ENCODE data around the gene LDLRAD4.
"Not testable (repeated sequence)": the region's sequence is repeated elsewhere in the genome, so short reads cannot be mapped to it uniquely, and the experiment has no call there.

LDLRAD4 gene

DNA sequence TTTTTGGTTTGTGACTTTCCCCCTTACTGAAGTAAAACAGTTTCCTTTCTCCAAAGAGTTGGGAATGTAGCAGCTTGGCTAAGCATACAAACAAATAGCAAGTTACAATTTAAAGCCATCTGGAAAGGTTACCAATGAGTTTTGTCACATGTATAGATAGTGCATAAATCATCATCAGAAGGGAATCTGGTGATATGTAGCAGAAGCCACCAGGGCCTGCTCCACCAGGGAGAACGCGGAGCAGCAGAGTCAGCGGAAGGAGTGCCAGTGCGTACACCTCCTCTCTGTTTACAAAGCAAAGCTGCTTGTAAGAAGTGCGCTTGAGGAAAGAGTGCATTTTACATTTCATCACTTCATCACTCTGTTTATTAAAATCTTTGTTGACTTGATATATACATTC lies 267.7 kb downstream of the LDLRAD4 start:
- no peak for DNase-seq (ENCODE audit: low read depth in 2 of 2)
- TF ChIP-seq, protein P1, sequence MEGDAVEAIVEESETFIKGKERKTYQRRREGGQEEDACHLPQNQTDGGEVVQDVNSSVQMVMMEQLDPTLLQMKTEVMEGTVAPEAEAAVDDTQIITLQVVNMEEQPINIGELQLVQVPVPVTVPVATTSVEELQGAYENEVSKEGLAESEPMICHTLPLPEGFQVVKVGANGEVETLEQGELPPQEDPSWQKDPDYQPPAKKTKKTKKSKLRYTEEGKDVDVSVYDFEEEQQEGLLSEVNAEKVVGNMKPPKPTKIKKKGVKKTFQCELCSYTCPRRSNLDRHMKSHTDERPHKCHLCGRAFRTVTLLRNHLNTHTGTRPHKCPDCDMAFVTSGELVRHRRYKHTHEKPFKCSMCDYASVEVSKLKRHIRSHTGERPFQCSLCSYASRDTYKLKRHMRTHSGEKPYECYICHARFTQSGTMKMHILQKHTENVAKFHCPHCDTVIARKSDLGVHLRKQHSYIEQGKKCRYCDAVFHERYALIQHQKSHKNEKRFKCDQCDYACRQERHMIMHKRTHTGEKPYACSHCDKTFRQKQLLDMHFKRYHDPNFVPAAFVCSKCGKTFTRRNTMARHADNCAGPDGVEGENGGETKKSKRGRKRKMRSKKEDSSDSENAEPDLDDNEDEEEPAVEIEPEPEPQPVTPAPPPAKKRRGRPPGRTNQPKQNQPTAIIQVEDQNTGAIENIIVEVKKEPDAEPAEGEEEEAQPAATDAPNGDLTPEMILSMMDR (IDR thresholded peaks at IDR 0.05; ENCODE audit: low read depth, low read length) = no peak
- H3K4me3 ChIP-seq (replicated peaks in 1 of 2; ENCODE audit: low read depth in 2 of 2, low read length in 2 of 2) = no peak overlapping the region

DNA sequence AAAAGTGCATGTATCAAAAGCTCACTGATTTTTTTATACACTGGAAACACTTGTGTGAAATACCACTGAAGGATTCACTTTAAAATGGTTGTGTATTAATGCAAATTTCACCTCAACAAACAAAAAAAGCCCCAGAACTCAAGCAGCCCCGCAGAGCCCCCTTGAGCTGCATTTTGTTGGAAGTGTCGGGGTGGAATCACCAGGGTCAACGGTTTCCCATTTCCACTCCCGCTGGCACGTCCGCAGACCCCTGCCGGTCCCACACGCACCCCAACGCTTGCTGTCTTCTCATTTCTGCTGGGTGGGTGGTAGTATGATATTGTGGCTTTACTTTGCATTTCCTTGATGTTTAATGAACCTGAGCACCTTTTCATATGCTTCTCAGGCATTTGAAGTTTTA lies 268.1 kb downstream of the LDLRAD4 start:
- DNase-seq (ENCODE audit: low read depth in 2 of 2) = no peak
- TF ChIP-seq, protein P1 (IDR thresholded peaks at IDR 0.05; ENCODE audit: low read depth, low read length) = no peak
- H3K4me3 ChIP-seq (replicated peaks in 1 of 2; ENCODE audit: low read depth in 2 of 2, low read length in 2 of 2) = no peak overlapping the region

DNA sequence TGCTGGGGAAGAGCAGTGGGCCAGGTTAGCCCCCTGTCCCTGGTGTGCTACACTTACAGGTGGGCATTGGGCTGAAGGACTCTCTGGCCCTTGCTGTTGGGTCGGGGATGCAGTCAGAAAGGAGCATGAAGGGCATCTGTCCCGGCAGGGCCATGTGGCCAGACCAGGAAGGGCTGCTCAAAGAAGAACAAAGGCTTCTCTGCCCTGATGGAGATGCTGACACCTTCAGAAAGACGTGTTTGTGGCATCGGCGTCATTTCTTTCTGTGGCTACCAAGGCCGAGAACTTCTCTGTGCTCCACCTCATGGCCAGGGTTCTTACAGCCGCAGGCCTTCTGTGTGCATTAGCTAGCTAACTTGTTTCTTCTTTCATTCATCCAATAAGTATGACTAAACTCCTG lies 268.7 kb downstream of the LDLRAD4 start:
- no peak overlapping the region for H3K4me3 ChIP-seq (replicated peaks in 1 of 2; ENCODE audit: low read depth in 2 of 2, low read length in 2 of 2)
- TF ChIP-seq, protein P1 (IDR thresholded peaks at IDR 0.05; ENCODE audit: low read depth, low read length) = no peak
- no peak for DNase-seq (ENCODE audit: low read depth in 2 of 2)

DNA sequence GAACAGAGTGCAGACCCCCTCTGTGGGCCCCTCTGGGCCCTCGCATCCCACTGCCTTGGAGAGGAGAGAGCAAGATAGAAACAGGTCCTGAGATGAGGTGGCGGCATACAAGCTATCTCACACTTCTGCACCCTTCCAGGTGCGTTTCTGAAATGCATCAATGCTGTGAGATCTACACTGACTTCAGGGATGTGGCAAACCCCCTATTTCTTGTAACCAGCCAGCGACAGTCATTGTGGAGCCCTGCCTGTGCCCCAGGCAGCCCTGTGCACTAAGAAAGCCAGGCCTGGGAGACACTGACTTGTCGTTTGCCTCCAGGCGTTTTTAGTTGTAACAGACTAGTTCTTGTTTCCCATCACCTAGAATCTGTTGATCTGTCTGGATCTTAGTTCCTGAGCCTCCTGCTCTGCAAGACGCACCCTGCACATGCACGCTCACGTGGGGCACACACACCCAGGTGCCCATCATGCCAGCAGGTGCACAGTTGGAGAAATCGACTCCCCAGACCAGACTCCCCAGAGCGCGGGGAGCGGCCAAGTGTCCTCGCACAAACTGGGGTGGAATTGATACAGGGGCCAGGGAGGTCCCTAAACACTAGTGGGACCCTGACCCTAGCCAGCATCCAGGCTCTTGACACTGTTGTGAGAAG lies 269.8 kb downstream of the LDLRAD4 start:
- no peak overlapping the region for H3K4me3 ChIP-seq (replicated peaks in 1 of 2; ENCODE audit: low read depth in 2 of 2, low read length in 2 of 2)
- DNase-seq (ENCODE audit: low read depth in 2 of 2) = no peak
- TF ChIP-seq, protein P1 (IDR thresholded peaks at IDR 0.05; ENCODE audit: low read depth, low read length) = no peak

DNA sequence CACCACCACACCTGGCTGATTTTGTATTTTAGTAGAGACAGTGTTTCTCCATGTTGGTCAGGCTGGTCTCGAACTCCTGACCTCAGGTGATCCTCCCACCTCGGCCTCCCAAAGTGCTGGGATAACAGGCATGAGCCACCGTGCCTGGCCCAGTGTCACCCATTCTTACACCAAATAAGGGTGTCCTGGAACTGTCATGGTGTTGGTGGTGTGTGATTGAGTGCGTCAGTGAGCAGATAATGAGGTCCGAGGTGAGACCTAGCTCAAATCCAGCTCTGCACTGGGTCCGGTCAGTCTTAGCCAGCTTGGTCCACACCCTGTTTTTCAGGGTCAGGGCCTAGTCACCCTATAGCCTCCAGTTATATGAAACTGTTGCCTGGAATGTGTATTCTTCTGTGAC lies 270.7 kb downstream of the LDLRAD4 start:
- H3K4me3 ChIP-seq (replicated peaks in 1 of 2; ENCODE audit: low read depth in 2 of 2, low read length in 2 of 2); DNase-seq (ENCODE audit: low read depth in 2 of 2): not testable (repeated sequence)

DNA sequence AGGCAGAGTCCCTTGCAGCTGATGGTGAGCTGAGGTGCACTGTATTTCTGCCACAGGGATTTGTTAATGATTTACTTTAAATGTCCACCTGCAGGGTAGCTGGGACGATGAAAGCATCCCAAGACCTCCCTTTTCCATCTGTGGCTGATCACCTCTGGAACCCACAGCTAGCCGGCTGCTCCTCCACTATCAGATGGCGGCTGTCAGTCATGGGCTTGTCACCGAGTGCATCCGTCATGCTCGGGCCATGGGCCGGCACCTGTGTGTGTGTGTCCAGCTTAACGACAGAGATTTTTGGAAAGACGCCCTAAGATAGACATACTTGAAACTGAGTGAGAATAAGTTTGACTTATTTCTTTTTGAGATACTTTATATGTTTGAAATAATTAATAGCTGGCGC lies 272.6 kb downstream of the LDLRAD4 start:
- TF ChIP-seq, protein P1 (IDR thresholded peaks at IDR 0.05; ENCODE audit: low read depth, low read length) = no peak
- no peak overlapping the region for H3K4me3 ChIP-seq (replicated peaks in 1 of 2; ENCODE audit: low read depth in 2 of 2, low read length in 2 of 2)
- no peak for DNase-seq (ENCODE audit: low read depth in 2 of 2)

DNA sequence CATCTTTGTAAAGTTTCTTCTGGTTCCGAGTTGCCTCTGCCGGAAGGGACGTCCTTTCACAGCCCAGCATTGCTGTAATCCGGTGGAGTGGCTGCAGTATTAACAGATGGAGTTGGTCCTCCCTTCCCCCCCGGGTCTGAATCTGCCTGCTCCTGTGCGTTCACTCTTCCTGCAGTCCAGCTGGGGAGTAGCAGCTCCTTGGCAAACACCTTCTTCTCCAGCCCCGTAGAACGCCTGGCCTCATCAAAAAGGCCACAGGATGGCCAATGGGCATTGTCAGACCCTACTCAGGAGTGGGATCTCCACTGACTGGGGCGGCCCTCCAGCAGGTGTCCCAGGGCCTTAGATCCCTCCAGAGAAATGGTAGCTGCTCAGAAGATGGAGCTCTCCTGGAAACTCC lies 273.8 kb downstream of the LDLRAD4 start:
- DNase-seq (ENCODE audit: low read depth in 2 of 2) = no peak
- no peak overlapping the region for H3K4me3 ChIP-seq (replicated peaks in 1 of 2; ENCODE audit: low read depth in 2 of 2, low read length in 2 of 2)
- TF ChIP-seq, protein P1 (IDR thresholded peaks at IDR 0.05; ENCODE audit: low read depth, low read length) = no peak
